ENCODE measurements around the gene TP53TG5.

TP53TG5 gene

DNA sequence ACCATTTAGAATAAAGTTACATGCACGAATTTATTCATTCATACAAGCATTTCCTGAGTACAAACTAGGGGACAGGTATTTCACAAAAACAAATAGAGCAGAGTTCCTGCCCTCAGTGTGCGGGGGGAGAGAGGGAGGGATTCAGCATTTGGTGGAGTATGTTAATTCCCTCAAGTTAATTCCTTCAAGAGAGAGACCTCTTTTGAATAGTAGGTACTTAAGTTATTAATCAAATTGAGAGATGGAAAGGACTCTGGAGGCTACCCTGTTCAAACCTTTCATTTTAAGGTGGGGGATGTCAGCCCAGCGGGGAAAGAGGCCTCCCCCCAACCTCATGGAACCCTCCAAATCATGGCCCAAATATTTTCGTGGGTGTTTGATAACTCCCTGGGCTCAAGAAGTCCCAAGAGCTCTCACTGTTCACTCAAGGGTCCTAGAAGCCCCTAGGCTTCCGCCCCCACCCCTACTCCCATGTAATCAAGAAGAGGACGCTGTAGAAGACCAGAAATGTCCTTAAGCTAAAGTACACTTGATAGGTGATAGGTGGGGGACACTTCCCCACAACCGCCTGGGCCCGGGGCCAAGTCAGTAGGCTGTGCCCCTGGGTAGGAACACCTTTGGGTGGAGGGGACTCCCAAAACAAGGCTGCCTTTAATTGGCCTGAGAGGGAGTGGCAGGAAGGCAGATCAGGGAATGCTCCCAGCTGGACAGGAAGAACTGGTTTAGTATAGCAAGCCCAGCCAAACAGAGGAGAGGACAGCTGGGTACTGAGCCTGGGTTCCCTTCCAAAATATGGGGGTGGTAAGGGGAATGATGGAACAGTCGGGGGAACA, 32.8 kb downstream of the TP53TG5 start:
- no peak for DNase-seq (ENCODE audit: low read depth in 2 of 2)

DNA sequence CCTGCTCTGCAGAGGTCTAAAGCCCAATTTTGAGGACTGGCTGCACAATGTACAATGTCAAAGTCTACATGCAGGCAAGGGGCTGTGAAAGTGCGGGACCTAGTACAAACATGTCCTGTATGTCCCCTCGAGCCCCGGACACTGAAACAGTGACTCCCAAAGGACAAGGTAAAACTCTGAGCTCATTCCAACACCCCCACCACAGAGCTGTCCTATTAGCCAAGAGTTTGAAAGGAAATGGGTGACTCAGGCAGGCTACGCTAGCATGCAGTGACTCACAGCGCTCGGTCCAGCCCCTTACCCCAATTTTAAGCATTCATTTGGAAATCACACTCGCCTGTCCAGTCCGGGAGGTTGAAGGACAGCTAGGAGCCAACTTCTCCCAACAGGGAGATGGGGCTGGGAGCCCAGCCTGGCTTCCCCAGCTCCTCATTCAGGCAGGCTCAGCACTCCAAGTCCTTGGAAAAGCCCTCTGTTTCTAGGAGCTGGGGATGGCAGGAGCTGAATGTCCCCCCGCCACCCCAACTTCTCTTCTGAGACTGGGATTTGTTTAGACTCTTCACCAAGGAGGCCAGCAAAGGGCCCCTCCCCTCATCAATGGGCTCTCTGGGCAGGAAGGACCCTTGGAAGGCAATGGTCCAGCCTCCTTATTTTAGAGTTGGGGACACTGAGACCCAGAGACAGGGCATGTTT, 33.8 kb downstream of the TP53TG5 start:
- DNase-seq (ENCODE audit: low read depth in 2 of 2) = no peak

DNA sequence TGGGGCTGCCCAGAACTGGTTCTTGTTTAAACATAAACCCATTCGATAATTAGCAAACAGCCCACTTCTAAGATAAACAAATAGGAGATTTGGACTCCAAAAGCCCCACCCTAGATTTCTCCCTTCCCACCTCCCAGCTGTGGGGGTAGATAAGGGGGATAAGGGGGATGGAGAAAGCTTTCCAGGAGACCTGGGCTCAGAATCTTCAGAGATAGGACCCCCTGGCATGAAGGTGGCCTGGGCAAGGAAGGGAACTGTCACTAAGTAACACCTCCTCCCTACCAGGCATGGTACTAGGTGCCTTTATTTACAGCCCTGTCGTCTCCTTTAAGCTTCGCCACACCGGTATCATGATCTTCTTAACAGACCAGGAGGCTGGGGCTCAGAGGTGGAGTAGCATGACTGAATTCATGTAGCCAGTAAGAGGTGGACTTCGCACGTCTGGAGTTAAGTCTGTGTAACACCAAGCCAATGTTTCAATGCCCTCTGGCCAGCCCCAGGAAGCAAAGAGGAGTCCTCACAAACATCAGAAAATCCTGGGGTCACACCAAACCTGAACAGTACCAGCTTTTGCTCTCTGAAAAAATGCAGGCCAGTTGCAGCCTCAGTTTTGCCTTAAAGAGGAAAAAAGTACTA, 34.5 kb downstream of the TP53TG5 start:
- no peak for DNase-seq (ENCODE audit: low read depth in 2 of 2)

DNA sequence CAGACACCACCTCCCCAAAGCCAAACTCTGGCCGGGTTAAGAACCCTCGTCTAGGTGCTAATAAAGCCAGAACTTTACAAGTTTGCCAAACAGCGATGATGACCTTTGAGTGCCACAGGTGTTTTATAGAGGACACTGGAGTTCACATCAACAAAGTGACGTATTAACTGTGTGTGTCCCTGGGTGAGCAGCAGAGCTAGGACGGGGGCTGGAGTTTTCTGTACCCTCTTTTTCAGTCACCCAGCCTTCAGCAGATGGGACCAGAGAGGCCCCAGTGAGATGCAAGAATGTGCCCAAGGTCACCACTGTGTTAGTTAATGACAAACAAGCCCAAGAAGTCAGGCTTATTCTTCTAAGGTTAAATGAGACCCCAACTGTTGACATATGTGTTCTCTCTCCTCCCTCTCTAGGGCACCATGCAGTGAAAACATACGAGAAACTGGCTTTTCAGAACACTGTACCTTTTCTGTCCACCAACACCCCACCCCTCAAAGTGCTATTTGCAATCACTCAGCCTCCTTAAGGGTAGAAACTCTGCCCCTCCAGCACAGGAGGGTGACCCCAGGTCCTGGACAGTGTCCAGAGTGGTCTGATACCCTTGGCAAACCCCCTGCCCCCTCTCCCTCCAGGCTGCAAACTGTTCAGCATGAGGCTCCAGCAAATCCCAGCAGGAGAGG, 35.1 kb downstream of the TP53TG5 start:
- DNase-seq (ENCODE audit: low read depth in 2 of 2) = no peak

DNA sequence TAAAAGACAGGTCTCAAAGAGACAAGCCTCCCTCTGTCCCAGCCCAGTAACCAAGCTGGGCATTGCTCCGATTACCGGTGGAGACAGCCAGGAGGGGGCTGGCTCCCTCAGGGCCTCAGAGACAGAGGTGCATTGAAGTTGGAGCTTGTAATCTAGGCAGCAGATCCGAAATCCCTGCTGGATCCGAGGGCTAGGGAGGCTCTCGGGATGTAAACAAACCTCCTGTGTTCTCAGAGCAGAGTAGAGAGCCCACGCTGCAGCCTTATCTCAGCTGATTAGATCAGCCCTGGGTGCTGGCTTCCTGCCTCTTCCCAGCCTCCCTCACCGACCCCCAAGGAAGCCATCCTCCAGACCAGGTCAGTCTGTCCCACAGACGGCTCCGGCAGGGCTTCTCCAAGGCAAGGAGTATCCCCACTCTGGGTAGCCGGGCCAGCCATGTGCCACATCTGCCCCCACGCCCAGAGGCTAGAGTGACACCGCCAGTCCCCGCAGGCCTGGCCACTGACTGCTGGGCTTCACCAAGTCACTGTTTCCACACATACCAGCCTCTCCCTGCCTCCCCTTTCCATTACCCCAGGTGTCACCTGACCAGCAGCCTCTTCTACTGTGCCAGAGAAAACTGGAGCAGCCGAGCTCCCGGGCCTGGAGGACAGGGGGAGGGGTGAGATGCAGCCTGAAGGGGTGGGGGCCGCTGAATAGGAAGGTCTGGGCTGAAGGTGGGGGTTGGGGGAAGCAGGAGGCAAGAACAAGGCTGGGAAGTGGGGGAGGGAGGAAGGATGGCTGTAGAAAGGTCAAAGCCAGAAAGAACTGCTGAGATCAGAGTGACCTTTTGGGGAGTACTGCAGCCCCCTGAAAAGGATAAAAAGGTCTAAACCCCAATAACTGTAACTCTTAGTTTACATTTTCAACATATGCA, 35.9 kb downstream of the TP53TG5 start:
- DNase-seq (ENCODE audit: low read depth in 2 of 2) = no peak

DNA sequence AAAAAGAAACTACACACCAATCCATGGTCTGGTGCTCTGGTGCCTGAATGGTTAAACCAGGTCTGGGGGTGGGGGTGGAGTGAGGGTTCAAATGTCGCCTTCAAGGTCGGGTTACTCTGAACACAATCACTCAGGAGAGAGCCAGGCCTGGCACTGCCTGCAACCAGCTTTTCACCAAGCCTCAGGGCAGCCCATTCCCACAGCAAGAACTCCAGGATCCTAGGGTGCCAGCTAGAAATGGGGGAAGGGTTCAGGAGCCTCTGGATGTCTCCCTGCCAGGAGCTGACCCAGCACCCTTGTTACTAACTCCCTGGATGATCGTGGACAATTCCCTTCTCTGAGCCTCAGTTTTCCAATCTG, 36.6 kb downstream of the TP53TG5 start:
- no peak for DNase-seq (ENCODE audit: low read depth in 2 of 2)

DNA sequence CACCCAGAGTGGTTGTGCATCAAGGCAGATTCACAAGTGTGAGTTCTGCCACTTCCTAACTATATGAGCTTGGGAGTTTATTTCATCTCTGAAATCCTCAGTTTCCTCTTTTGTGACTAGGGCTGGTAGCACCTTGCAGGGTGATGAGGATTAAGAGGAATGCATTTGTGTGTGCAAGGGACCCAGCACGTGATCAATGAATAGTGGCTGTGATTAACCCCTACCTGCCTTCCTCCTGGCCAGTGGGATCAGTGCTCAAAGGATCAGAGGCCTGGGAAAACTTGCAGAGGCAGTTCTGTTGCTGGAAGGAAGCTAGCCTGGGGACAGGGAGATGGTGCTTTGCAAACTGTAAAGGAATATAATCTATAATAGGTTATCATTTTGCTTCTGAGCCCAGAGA, 37.2 kb downstream of the TP53TG5 start:
- no peak for DNase-seq (ENCODE audit: low read depth in 2 of 2)

DNA sequence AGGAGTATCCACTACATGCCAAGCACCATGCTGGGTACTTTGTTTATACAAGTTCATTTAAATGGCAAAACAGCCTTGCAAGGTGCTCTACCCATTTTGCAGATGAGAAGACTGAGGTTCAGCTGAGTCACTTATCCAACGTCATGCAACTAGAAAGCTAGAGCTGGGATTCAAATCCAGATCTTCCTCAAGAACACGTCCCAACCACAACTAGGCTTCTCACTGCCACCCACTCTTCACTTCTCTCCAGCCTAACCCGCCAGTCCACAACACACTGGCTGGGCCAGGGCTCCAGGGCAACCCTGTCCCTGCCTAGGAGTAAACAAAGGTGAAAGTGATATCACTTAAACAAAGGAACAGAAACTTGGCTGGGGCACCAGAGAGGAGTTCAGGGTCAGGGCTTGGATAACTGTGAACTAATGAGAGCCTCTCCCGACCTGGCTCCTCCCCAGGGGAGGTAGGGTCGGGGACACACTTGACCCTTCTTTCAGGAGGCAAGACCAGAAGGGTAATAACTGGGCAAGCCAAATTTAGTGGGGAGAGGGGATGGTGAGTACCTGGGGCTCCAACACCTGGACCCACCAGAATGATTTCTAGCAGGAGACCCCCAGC, 37.8 kb downstream of the TP53TG5 start:
- no peak for DNase-seq (ENCODE audit: low read depth in 2 of 2)

DNA sequence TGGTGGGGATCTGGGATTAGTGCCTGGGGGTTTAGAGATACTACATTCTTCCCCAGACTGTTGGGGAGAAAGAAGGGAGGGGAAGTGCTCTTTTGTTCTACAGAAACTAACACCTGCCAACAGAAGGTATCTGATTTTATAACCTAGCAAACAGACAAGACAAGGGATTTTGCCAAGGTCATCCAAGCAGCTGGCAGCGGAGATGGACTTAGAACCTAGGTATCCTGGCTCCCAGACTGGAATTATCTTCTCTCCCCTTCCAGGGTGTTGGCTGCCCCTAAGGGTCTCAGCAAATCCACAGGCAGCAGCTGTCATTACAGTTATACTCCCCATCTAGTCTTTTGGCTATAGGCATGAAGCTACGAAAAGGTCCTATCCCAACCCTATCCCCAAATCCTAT, 38.3 kb downstream of the TP53TG5 start:
- DNase-seq (ENCODE audit: low read depth in 2 of 2) = no peak

DNA sequence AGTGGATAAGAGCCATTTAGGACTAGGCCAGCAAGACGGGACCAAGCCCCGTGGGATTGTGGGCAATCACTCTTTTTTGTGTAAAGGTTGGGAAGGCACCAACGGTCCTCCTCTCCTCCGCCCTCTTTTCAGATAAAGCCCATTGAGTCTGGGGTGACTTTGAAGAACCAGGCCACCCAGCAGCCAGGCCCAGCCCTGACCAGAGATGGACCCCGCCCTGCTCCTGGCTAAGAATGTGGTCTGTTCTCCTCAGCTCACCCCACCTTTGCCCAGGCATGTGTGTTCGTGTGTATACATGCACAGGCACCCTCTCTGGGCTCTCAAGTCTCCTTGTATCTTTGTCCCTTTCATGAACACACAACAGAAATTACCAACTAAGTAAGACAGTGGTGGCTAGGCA, 39.0 kb downstream of the TP53TG5 start:
- DNase-seq (ENCODE audit: low read depth in 2 of 2) = no peak

DNA sequence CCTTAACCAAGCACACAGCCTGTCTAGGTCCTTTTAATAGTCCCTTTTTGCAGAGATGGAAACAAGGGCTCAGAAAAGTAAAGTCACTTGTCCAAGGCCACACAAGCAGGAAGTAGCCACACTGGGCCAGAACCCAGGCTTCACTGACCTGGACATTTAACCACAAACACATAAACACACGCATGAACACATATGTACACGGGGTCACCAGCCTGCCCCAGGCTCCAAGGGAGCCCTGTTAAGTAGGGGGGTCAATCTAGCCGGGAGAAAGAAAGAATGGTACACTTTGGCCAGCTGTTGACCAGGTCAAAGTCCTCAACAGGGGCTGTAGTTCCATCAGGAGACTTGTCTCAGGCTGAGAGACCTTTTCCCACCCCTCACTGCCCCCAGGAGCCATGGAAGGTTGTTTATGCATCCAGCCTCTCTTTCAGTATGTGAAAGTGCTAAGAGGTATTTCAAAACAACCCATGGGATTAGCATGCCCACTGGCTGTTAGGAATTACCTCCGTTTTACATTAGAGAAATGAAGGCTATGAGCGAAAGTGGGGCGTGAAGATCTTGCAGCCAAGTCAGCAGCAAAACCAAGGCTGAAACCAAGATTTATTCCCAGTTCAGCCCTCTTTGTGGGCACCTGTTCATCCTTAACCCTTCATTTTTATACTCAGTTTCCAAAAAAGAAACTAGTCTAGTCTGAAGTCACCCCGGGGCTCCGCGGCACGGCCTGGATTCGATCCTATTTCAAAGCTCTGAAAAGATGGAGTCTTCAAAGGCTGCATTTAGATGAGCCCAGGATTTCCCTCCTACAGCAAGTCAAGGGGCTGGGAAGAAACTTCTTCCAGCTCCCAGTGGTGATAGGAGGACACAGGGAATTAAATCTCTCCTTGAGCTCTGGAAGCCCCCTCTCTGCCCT, 39.7 kb downstream of the TP53TG5 start:
- no peak for DNase-seq (ENCODE audit: low read depth in 2 of 2)

DNA sequence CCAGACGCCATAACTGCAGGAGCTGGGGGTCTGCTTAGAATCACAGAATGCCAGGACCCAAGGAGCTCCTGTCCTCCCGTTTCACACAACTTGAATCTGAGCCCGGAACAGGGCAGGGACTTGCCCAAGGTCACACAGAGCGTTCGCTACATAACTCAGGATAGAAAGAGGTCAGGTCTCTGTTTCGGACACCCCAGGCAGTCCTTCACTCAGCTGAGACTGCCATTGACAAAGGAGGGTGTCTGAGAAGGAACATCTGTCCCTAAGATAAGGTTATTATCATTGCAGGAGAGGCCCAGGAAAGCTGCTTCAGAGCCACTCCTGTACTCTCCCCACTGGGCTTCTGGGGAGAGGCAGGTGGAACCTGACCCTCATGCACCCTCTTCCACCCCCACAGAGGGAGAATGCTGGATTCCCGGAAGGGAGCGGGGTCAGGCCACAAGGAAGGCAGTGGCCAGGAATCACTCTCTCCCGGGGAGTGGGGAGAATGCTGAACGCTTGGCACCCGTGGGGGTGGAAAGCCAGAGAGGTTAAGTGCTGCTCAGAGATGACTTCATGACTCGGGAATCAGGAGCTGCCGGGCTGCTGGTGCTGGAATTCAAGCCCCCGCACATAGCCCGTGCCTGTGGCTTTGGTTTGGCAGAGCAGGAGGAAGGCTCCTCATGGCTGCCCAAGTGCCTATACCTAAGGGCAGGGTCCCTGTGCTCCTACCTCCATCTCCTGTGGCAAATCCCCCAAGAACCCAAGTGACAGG, 40.6 kb downstream of the TP53TG5 start:
- DNase-seq (ENCODE audit: low read depth in 2 of 2) = no peak

DNA sequence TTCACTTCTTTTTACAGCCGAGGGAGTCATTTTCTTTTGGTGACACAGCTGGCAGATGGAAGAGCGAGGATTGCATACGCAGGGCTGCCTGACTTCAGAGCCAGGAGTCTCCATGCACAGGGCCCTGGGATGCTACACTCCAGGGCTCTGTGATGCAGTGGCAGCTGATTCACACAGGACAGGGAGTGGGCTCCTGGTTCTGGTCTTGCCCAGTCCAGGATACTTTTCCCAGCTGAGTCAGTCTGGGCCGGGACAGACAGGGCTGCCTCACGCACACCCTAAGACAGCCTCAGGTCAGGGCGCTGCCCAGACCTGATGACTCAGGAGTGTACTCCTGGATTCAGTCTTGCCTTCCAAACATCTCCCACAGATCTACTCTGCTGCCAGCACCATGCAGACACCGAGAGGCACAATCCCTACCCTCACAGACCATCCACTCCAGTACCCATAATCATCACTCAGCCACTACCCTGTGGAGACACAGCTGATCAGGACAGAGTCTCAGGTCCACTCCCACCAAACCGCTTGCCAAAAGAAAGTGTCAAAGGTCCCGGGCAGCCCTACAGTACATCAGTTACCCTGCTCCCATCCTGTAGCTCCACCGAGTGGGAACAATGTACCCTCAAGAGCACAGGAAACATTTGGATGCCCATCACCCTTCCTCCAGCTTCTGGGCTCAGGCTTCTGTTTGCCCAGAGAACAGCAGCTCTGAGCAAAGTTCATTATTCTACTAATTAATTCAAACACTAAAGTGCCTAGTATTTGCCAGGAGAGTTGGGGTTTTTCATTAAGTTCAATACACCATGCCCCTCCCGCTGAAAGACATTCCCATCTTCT, 41.4 kb downstream of the TP53TG5 start:
- DNase-seq (ENCODE audit: low read depth in 2 of 2) = no peak

DNA sequence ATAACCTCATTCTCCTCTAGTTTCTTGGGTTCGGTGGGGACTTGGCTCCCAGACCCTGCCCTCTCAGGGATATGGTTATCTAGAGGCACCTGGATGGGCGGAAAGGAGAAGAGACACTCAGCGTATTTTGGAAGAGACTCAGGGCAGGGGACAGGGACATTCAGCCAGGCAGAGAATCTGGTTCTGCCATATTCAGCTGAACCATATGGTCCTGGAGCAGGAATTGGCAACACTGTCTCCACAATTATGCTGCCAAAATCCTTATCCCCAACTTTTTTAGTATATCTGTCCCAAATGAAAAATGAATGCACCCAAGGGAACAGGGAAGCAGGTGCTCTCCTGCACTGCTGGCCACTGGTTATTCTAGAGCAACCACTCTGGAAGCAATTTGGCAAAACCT, 47.6 kb downstream of the TP53TG5 start:
- no peak for DNase-seq (ENCODE audit: low read depth in 2 of 2)

DNA sequence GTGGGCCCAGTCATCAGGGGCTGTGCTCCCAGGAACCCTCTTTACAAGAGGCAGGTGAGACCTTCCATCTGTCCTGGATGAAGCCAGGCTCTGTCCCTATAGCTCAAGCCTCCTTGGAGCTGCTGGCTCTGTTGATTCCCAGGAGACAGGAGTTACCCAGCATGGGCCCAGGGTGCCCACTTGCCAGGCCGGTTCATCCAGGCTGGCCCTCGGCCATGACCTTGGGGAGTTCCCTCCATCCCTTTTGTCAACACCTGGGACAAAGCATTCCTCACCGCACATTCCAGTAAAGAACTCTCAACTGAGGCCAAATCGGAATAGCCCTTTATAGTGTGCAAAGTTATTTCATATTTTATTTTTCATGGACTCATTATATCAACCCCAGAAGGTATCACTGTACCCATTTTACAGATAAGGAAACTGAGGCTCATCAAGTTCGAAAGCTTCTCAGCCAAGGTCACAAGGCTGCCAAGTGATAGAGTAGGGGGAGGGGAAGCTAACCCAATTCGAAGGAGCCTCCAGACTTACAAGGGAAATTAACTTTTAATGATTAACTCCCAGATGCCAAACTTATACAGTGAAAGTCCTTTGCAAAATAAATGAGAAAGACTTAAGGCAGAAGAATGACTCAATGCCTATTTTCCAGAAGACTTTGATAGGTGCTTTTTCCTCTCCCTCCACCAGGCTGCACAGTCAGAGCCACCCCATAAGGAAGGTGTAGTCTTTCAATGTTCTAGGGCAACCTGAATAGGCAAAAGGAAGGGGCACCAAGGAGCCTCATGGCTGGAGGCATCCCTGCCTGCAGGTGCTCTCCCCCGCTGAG, 48.4 kb downstream of the TP53TG5 start:
- no peak for DNase-seq (ENCODE audit: low read depth in 2 of 2)

DNA sequence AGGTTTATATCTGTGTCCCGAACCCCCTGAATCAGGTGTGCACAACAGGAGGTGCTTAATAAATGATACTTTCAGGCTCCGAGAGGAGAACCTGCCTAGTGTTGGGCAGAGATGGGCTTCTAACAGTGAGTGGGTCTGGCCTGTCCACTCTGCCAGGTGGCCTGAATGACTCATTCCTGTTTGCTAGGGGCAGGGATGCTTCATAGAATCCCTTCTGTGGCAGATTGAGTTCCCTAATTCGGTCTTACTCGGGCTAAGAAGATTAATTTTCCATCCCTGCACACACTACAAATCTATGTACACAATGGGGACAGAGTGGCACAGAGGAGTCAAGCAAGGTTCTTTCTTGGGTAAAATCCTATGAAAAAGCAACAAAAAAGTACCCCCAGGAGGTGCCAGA, 49.7 kb downstream of the TP53TG5 start:
- DNase-seq (ENCODE audit: low read depth in 2 of 2) = no peak

DNA sequence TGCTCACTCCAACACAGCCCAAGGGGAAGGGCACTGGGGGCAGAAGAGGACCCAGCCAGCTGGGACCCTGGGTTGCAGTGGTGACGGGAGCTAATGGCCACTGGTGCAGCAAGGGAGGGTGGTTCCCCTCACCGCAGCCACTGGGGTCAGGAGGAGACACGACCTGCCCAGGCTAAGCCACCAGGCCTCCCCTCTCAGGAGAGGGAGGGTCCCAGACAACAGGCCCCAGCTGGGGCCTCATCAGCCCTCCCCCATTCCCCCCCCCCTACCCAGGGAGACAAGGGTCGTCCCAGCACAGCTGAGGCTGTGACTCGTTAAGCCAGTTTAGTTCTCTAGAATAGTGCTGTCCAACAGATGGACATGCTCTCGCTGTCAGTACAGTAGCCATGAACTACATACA, 52.8 kb downstream of the TP53TG5 start:
- no peak for DNase-seq (ENCODE audit: low read depth in 2 of 2)

All from stimulated activated CD8-positive, alpha-beta memory T cell treated with anti-CD3 and anti-CD28 coated beads, Interleukin-7, amount 100 ng/mL, for 4 hours (primary cell).